ENCODE measurements around the gene TMEM219. TPM values are rescaled to one million over a fixed set of nuclear protein-coding genes. Genes with fewer than 3 reads are reported as not detected.
A peak's percentile ranks its signal among the peaks of the same experiment; 100 is the strongest.

The TMEM219 gene
- total and polyA plus RNA-seq, 5 donors from 2014 or later = 76.7 to 261 (median 198) TPM

GRCh38 chr16:29940656-29941055, 21.2 kb upstream of the TMEM219 start:
- H3K27me3 ChIP-seq (ENCODE audit: control insufficient read depth, insufficient read depth, low read length) = peaks cover 10% of the 10 kb centered on the region
- no peak overlapping the region for H3K27ac ChIP-seq (ENCODE audit: insufficient read depth, low read length, poor library complexity, severe bottlenecking)
- no peak for DNase-seq
- ATAC-seq (ENCODE audit: low read depth in 2 of 2) = no peak
- H3K4me1 ChIP-seq (ENCODE audit: control insufficient read depth, insufficient read depth, low read length, poor library complexity, severe bottlenecking) = no peaks in the 10 kb centered on the region
- no peak overlapping the region for H3K27ac Mint-ChIP-seq
- peaks cover 21% of the 10 kb centered on the region for H3K27me3 Mint-ChIP-seq
- no peaks in the 10 kb centered on the region for H3K36me3 Mint-ChIP-seq
- H3K9me3 ChIP-seq (ENCODE audit: control insufficient read depth in 2 of 2, low read length in 2 of 2) = no peaks in the 10 kb centered on the region
- H3K4me3 Mint-ChIP-seq = no peak overlapping the region
- no peak overlapping the region for H3K4me3 ChIP-seq (ENCODE audit: low read depth, low read length)
- H3K9me3 Mint-ChIP-seq = peaks cover 0 to 4% (median 0%) of the 10 kb centered on the region in 7 donors
- H3K36me3 ChIP-seq (ENCODE audit: control insufficient read depth, insufficient read depth, low read length) = no peaks in the 10 kb centered on the region
- H3K4me1 Mint-ChIP-seq = peaks cover 0 to 5% (median under 1%) of the 10 kb centered on the region in 4 donors

- no peaks in the 10 kb centered on the region for H3K36me3 Mint-ChIP-seq
- H3K9me3 Mint-ChIP-seq = no peaks in the 10 kb centered on the region
- DNase-seq = no peak
- peaks cover 0 to 5% (median under 1%) of the 10 kb centered on the region in 4 donors for H3K4me1 Mint-ChIP-seq
- Histone ChIP-seq H3K27ac (ENCODE audit: insufficient read depth, low read length, poor library complexity, severe bottlenecking) (no peak overlapping the region), H3K27me3 (ENCODE audit: control insufficient read depth, insufficient read depth, low read length) (peaks cover 10% of the 10 kb centered on the region), H3K9me3 (ENCODE audit: control insufficient read depth in 2 of 2, low read length in 2 of 2) (no peaks in the 10 kb centered on the region), H3K4me3 (ENCODE audit: low read depth, low read length) (no peak overlapping the region), H3K4me1 (ENCODE audit: control insufficient read depth, insufficient read depth, low read length, poor library complexity, severe bottlenecking) (no peaks in the 10 kb centered on the region), H3K36me3 (ENCODE audit: control insufficient read depth, insufficient read depth, low read length) (no peaks in the 10 kb centered on the region)
- H3K27me3 Mint-ChIP-seq = peaks cover 16% of the 10 kb centered on the region
- no peak for ATAC-seq (ENCODE audit: low read depth in 2 of 2)
- H3K4me3 Mint-ChIP-seq = no peak overlapping the region
- peak overlapping the region in 1 of 3 donors; percentile 14 for H3K27ac Mint-ChIP-seq
These were observed 17.8 kb upstream of the TMEM219 start for GRCh38 chr16:29943846-29944799.

GRCh38 chr16:29947897-29948296, 14.0 kb upstream of the TMEM219 start:
- H3K27ac Mint-ChIP-seq = no peak overlapping the region
- no peak for ATAC-seq (ENCODE audit: low read depth in 2 of 2)
- H3K9me3 Mint-ChIP-seq = peaks cover 0 to 7% (median 2%) of the 10 kb centered on the region in 7 donors

GRCh38 chr16:29950806-29951461, 10.9 kb upstream of the TMEM219 start:
- Mint-ChIP-seq H3K4me3 (no peak overlapping the region), H3K4me1 (no peaks in the 10 kb centered on the region), H3K9me3 (peaks cover 0 to 7% (median 2%) of the 10 kb centered on the region in 7 donors), H3K27ac (no peak overlapping the region), H3K36me3 (no peaks in the 10 kb centered on the region), H3K27me3 (peaks cover 6% of the 10 kb centered on the region)
- H3K9me3 ChIP-seq (ENCODE audit: control insufficient read depth in 2 of 2, low read length in 2 of 2) = no peaks in the 10 kb centered on the region
- H3K27me3 ChIP-seq (ENCODE audit: control insufficient read depth, insufficient read depth, low read length) = peaks cover 2% of the 10 kb centered on the region
- H3K27ac ChIP-seq (ENCODE audit: insufficient read depth, low read length, poor library complexity, severe bottlenecking) = no peak overlapping the region
- no peaks in the 10 kb centered on the region for H3K36me3 ChIP-seq (ENCODE audit: control insufficient read depth, insufficient read depth, low read length)
- no peak for ATAC-seq (ENCODE audit: low read depth in 2 of 2)
- no peak overlapping the region for H3K4me3 ChIP-seq (ENCODE audit: low read depth, low read length)
- no peak for DNase-seq
- H3K4me1 ChIP-seq (ENCODE audit: control insufficient read depth, insufficient read depth, low read length, poor library complexity, severe bottlenecking) = no peaks in the 10 kb centered on the region

More at GRCh38 chr16:29947897-29948296, 14.0 kb upstream of the TMEM219 start:
- no peak for DNase-seq
- no peak overlapping the region for H3K4me3 Mint-ChIP-seq
- H3K36me3 ChIP-seq (ENCODE audit: control insufficient read depth, insufficient read depth, low read length) = no peaks in the 10 kb centered on the region
- H3K27ac ChIP-seq (ENCODE audit: insufficient read depth, low read length, poor library complexity, severe bottlenecking) = no peak overlapping the region
- peaks cover 9% of the 10 kb centered on the region for H3K27me3 Mint-ChIP-seq
- H3K36me3 Mint-ChIP-seq = no peaks in the 10 kb centered on the region
- peaks cover 2% of the 10 kb centered on the region for H3K27me3 ChIP-seq (ENCODE audit: control insufficient read depth, insufficient read depth, low read length)
- H3K4me1 ChIP-seq (ENCODE audit: control insufficient read depth, insufficient read depth, low read length, poor library complexity, severe bottlenecking) = no peaks in the 10 kb centered on the region
- H3K4me3 ChIP-seq (ENCODE audit: low read depth, low read length) = no peak overlapping the region
- peaks cover 0 to 5% (median 0%) of the 10 kb centered on the region in 4 donors for H3K4me1 Mint-ChIP-seq
- no peaks in the 10 kb centered on the region for H3K9me3 ChIP-seq (ENCODE audit: control insufficient read depth in 2 of 2, low read length in 2 of 2)

GRCh38 chr16:29951625-29952365, 10.1 kb upstream of the TMEM219 start:
- Mint-ChIP-seq H3K9me3 (peaks cover 0 to 7% (median 2%) of the 10 kb centered on the region in 7 donors), H3K27me3 (peaks cover 8% of the 10 kb centered on the region), H3K4me3 (no peak overlapping the region), H3K27ac (no peak overlapping the region), H3K4me1 (no peaks in the 10 kb centered on the region), H3K36me3 (no peaks in the 10 kb centered on the region)
- H3K4me1 ChIP-seq (ENCODE audit: control insufficient read depth, insufficient read depth, low read length, poor library complexity, severe bottlenecking) = no peaks in the 10 kb centered on the region
- ATAC-seq (ENCODE audit: low read depth in 2 of 2) (no peak), DNase-seq (no peak)
- peaks cover 2% of the 10 kb centered on the region for H3K27me3 ChIP-seq (ENCODE audit: control insufficient read depth, insufficient read depth, low read length)
- no peaks in the 10 kb centered on the region for H3K9me3 ChIP-seq (ENCODE audit: control insufficient read depth in 2 of 2, low read length in 2 of 2)
- no peaks in the 10 kb centered on the region for H3K36me3 ChIP-seq (ENCODE audit: control insufficient read depth, insufficient read depth, low read length)
- no peak overlapping the region for H3K4me3 ChIP-seq (ENCODE audit: low read depth, low read length)
- H3K27ac ChIP-seq (ENCODE audit: insufficient read depth, low read length, poor library complexity, severe bottlenecking) = no peak overlapping the region

GRCh38 chr16:29958756-29959155, 3.1 kb upstream of the TMEM219 start:
- H3K27me3 ChIP-seq (ENCODE audit: control insufficient read depth, insufficient read depth, low read length) = no peaks in the 10 kb centered on the region
- no peaks in the 10 kb centered on the region for H3K36me3 ChIP-seq (ENCODE audit: control insufficient read depth, insufficient read depth, low read length)
- peak overlapping the region in 1 of 4 donors; percentile 79 for H3K4me3 Mint-ChIP-seq
- peaks cover 11% of the 10 kb centered on the region for H3K27me3 Mint-ChIP-seq
- H3K4me1 Mint-ChIP-seq = peaks cover 5 to 22% (median 15%) of the 10 kb centered on the region in 4 donors
- DNase-seq (no peak), ATAC-seq (ENCODE audit: low read depth in 2 of 2) (no peak)
- no peaks in the 10 kb centered on the region for H3K36me3 Mint-ChIP-seq
- H3K27ac ChIP-seq (ENCODE audit: insufficient read depth, low read length, poor library complexity, severe bottlenecking) = no peak overlapping the region
- no peak overlapping the region for H3K4me3 ChIP-seq (ENCODE audit: low read depth, low read length)
- H3K9me3 Mint-ChIP-seq = no peaks in the 10 kb centered on the region
- no peak overlapping the region for H3K27ac Mint-ChIP-seq
- peaks cover 20% of the 10 kb centered on the region for H3K4me1 ChIP-seq (ENCODE audit: control insufficient read depth, insufficient read depth, low read length, poor library complexity, severe bottlenecking)
- no peaks in the 10 kb centered on the region for H3K9me3 ChIP-seq (ENCODE audit: control insufficient read depth in 2 of 2, low read length in 2 of 2)

GRCh38 chr16:29959293-29959692, 2.6 kb upstream of the TMEM219 start:
- Mint-ChIP-seq H3K27ac (peak overlapping the region in 2 of 3 donors; percentile 23 to 32), H3K4me3 (peak overlapping the region in 3 of 4 donors; percentile 24 to 79 (median 48)), H3K4me1 (peaks cover 5 to 22% (median 15%) of the 10 kb centered on the region in 4 donors), H3K36me3 (no peaks in the 10 kb centered on the region), H3K9me3 (no peaks in the 10 kb centered on the region), H3K27me3 (peaks cover 11% of the 10 kb centered on the region)
- DNase-seq = peak in 1 of 3 donors; percentile 10
- Histone ChIP-seq H3K27ac (ENCODE audit: insufficient read depth, low read length, poor library complexity, severe bottlenecking) (no peak overlapping the region), H3K36me3 (ENCODE audit: control insufficient read depth, insufficient read depth, low read length) (no peaks in the 10 kb centered on the region), H3K4me3 (ENCODE audit: low read depth, low read length) (no peak overlapping the region), H3K4me1 (ENCODE audit: control insufficient read depth, insufficient read depth, low read length, poor library complexity, severe bottlenecking) (peaks cover 20% of the 10 kb centered on the region), H3K9me3 (ENCODE audit: control insufficient read depth in 2 of 2, low read length in 2 of 2) (no peaks in the 10 kb centered on the region), H3K27me3 (ENCODE audit: control insufficient read depth, insufficient read depth, low read length) (no peaks in the 10 kb centered on the region)
- ATAC-seq (ENCODE audit: low read depth in 2 of 2) = no peak

All from CD4-positive, CD25-positive, alpha-beta regulatory T cell (primary cell).